Measurements from ENCODE around the gene MANEAL.

Gene MANEAL

GRCh38 chr1:37752583-37753471 is 40.8 kb upstream of the MANEAL start (continued):
- TF ChIP-seq, protein P1, sequence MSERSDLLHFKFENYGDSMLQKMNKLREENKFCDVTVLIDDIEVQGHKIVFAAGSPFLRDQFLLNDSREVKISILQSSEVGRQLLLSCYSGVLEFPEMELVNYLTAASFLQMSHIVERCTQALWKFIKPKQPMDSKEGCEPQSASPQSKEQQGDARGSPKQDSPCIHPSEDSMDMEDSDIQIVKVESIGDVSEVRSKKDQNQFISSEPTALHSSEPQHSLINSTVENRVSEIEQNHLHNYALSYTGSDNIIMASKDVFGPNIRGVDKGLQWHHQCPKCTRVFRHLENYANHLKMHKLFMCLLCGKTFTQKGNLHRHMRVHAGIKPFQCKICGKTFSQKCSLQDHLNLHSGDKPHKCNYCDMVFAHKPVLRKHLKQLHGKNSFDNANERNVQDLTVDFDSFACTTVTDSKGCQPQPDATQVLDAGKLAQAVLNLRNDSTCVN (tag by site-specific recombination; optimal IDR thresholded peaks at IDR 0.05), result peak; percentile 37
- TF ChIP-seq KLF1 (tag by site-specific recombination; IDR thresholded peaks at IDR 0.05), result peak; percentile 72

DNA sequence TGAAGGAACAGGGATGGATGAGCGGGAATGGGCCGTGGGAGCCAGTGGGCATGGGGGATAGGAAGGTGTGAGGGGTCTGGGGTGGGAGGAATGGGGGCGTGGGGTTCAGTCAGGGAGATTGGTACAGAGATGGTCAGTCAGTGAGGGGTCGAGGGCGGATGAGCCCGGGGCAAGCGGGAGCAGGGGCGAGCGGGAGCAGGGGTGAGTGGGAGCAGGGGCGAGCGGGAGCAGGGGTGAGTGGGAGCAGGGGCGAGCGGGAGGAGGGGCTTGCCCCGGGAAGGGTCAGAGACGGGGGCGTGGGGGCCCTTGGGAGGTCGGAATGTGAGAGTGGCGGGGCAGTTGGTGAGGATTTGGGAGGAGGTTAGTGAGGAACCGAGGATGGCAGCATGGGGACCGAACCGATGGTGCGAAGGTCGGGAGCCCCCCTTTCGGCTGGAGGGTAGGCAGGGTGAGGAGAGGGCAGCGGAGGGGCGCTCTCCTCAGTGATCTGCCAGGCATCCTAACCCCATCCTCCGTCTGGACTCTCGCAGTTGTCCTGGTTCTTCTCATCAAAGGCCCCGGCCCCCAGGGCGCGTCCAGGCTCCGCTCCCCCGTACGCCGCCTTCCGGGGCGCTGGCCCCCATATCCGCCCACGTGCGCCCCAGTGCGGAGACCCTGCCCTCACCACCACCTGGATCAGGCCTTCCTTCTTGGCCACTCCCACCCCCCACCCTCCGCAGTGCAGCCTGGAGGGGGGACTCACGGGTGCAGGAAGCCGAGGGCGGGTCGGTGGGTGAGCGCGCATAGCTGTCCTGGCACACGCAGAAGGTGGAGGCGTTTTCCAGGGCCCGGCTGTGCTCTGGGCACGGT is 40.0 kb upstream of the MANEAL start:
- ChIA-PET CTCF (no interaction called here), POLR2A (no interaction called here)
- Histone ChIP-seq H3K4me1 (ENCODE audit: control insufficient read depth, insufficient read depth, low read length) (no peaks in the 10 kb centered on the region), H3K36me3 (ENCODE audit: control insufficient read depth in 2 of 2, insufficient read depth in 1 of 2, low read length in 2 of 2) (no peaks in the 10 kb centered on the region), H3K9me3 (ENCODE audit: control insufficient read depth, insufficient read depth, low read depth, low read length) (no peaks in the 10 kb centered on the region), H3K4me3 (ENCODE audit: low read depth, low read length) (peak overlapping the region; percentile 33), H3K27ac (ENCODE audit: extremely low read depth, low read depth, low read length) (no peak overlapping the region)
- TF ChIP-seq ZFHX2 (tag by site-specific recombination; conservative IDR thresholded peaks at IDR 0.05), result peak; percentile 90
- TF ChIP-seq EGR2 (tag by site-specific recombination; IDR thresholded peaks at IDR 0.05; ENCODE audit: low read depth), result peak; percentile 89
- peak; percentile 43; the same call in 1 of the 2 replicates for TF ChIP-seq ZNF777 (tag by site-specific recombination; IDR thresholded peaks at IDR 0.05; ENCODE audit: borderline replicate concordance)
- TF ChIP-seq, protein P2, sequence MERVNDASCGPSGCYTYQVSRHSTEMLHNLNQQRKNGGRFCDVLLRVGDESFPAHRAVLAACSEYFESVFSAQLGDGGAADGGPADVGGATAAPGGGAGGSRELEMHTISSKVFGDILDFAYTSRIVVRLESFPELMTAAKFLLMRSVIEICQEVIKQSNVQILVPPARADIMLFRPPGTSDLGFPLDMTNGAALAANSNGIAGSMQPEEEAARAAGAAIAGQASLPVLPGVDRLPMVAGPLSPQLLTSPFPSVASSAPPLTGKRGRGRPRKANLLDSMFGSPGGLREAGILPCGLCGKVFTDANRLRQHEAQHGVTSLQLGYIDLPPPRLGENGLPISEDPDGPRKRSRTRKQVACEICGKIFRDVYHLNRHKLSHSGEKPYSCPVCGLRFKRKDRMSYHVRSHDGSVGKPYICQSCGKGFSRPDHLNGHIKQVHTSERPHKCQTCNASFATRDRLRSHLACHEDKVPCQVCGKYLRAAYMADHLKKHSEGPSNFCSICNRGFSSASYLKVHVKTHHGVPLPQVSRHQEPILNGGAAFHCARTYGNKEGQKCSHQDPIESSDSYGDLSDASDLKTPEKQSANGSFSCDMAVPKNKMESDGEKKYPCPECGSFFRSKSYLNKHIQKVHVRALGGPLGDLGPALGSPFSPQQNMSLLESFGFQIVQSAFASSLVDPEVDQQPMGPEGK (tag by site-specific recombination; IDR thresholded peaks at IDR 0.05), result peak; percentile 54; the same call in 1 of the 2 replicates
- no peak for TF ChIP-seq TRIM28 (IDR thresholded peaks at IDR 0.05; ENCODE audit: borderline replicate concordance, low read length)
- TF ChIP-seq GLIS1 (tag by site-specific recombination; IDR thresholded peaks at IDR 0.05), result no peak
- 0 out of 2 replicates have a peak, but pooled peaks have one; percentile 21 for TF ChIP-seq ZXDB (tag by site-specific recombination; IDR thresholded peaks at IDR 0.05)

- no peaks in the 10 kb centered on the region for H3K4me1 ChIP-seq (ENCODE audit: control insufficient read depth, insufficient read depth, low read length)
- ChIA-PET POLR2A (interaction anchor here (1.5 kb wide), 1 partner anchor 63 kb away, joined by 5 read pairs; the partner anchor contains the start of gene CDCA8), CTCF (interaction anchor here (0.6 to 0.7 kb wide), 3 partner anchors 11 to 171 kb away, joined by 3 to 4 read pairs (median 3); no protein-coding TSS in a partner anchor)
- H3K4me3 ChIP-seq (ENCODE audit: low read depth, low read length), result no peak overlapping the region
- H3K36me3 ChIP-seq (ENCODE audit: control insufficient read depth in 2 of 2, insufficient read depth in 1 of 2, low read length in 2 of 2), result no peaks in the 10 kb centered on the region
- no peaks in the 10 kb centered on the region for H3K9me3 ChIP-seq (ENCODE audit: control insufficient read depth, insufficient read depth, low read depth, low read length)
- no peak overlapping the region for H3K27ac ChIP-seq (ENCODE audit: extremely low read depth, low read depth, low read length)
- TF ChIP-seq ZNF223 (tag by site-specific recombination; IDR thresholded peaks at IDR 0.05) (no peak), ZNF792 (tag by site-specific recombination; IDR thresholded peaks at IDR 0.05) (no peak), WT1 (tag by site-specific recombination; IDR thresholded peaks at IDR 0.05) (no peak), ZNF211 (tag by site-specific recombination; IDR thresholded peaks at IDR 0.05; ENCODE audit: low read depth) (no peak), ZNF18 (tag by site-specific recombination; IDR thresholded peaks at IDR 0.05) (no peak), ZNF423 (tag by site-specific recombination; IDR thresholded peaks at IDR 0.05) (no peak), ZNF610 (tag by site-specific recombination; IDR thresholded peaks at IDR 0.05; ENCODE audit: borderline replicate concordance) (no peak), ZNF639 (tag by site-specific recombination; IDR thresholded peaks at IDR 0.05) (no peak), ZNF830 (tag by site-specific recombination; IDR thresholded peaks at IDR 0.05; ENCODE audit: low read depth) (no peak), ZBTB6 (tag by site-specific recombination; IDR thresholded peaks at IDR 0.05) (no peak), ZNF2 (tag by site-specific recombination; IDR thresholded peaks at IDR 0.05) (no peak), ZNF354C (tag by site-specific recombination; IDR thresholded peaks at IDR 0.05; ENCODE audit: borderline replicate concordance, low read depth) (no peak)
- TF ChIP-seq, protein P3, sequence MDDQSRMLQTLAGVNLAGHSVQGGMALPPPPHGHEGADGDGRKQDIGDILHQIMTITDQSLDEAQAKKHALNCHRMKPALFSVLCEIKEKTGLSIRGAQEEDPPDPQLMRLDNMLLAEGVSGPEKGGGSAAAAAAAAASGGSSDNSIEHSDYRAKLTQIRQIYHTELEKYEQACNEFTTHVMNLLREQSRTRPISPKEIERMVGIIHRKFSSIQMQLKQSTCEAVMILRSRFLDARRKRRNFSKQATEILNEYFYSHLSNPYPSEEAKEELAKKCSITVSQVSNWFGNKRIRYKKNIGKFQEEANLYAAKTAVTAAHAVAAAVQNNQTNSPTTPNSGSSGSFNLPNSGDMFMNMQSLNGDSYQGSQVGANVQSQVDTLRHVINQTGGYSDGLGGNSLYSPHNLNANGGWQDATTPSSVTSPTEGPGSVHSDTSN (CRISPR knock-in tag; IDR thresholded peaks at IDR 0.05), result no peak
Observed at GRCh38 chr1:37755290-37755689, 38.4 kb upstream of the MANEAL start.
